ENCODE measurements around the gene CD93.

The CD93 gene

GRCh38 chr20:23084845-23085365 lies 1.2 kb downstream of the CD93 start:
- TF ChIP-seq, protein P1, sequence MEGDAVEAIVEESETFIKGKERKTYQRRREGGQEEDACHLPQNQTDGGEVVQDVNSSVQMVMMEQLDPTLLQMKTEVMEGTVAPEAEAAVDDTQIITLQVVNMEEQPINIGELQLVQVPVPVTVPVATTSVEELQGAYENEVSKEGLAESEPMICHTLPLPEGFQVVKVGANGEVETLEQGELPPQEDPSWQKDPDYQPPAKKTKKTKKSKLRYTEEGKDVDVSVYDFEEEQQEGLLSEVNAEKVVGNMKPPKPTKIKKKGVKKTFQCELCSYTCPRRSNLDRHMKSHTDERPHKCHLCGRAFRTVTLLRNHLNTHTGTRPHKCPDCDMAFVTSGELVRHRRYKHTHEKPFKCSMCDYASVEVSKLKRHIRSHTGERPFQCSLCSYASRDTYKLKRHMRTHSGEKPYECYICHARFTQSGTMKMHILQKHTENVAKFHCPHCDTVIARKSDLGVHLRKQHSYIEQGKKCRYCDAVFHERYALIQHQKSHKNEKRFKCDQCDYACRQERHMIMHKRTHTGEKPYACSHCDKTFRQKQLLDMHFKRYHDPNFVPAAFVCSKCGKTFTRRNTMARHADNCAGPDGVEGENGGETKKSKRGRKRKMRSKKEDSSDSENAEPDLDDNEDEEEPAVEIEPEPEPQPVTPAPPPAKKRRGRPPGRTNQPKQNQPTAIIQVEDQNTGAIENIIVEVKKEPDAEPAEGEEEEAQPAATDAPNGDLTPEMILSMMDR (IDR thresholded peaks at IDR 0.05; ENCODE audit: low read depth, low read length, missing control alignments) = no peak
- no peak for DNase-seq (ENCODE audit: low read depth)
- in situ Hi-C loops (cut with HindIII; ENCODE audit: low sequenced_read_pairs) = no loop called here
- H3K4me3 ChIP-seq (ENCODE audit: low read depth, low read length) = no peak overlapping the region

DNA sequence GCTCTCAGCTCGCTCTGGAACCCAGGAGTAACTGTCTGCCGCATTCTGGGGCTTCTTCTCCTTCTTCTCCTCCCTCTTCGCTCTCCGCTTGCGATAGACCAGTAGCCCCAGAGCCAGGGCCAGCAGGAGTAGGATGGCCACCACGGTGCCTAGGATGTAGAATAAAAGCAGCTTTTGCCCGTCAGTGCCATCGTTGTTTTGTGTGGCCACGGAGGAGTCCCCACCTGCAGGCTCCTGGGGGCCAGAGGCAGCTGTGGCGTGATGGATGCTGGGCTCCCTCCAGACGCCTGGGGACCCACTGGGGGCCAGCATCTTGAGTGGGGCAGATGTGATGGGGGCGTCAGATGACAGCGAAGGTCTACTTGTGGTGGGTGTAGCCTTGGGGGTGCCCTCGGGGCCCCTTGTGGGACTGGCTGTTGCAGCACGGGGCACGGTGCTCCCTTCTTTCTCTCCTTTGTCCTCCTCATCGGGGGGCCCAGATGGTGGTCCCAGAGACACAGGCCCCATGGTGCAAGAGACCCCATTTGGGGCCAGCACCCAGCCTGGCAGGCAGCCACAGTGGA lies 1.8 kb downstream of the CD93 start:
- TF ChIP-seq, protein P1 (IDR thresholded peaks at IDR 0.05; ENCODE audit: low read depth, low read length, missing control alignments) = no peak
- no peak for DNase-seq (ENCODE audit: low read depth)
- H3K4me3 ChIP-seq (ENCODE audit: low read depth, low read length) = no peak overlapping the region
- in situ Hi-C loops (cut with HindIII; ENCODE audit: low sequenced_read_pairs) = no loop called here

GRCh38 chr20:23083553-23084220 lies 2.4 kb downstream of the CD93 start:
- TF ChIP-seq, protein P1 (IDR thresholded peaks at IDR 0.05; ENCODE audit: low read depth, low read length, missing control alignments) = no peak
- H3K4me3 ChIP-seq (ENCODE audit: low read depth, low read length) = no peak overlapping the region
- in situ Hi-C loops (cut with HindIII; ENCODE audit: low sequenced_read_pairs) = no loop called here
- DNase-seq (ENCODE audit: low read depth) = no peak

GRCh38 chr20:23082846-23083552 lies 3.1 kb downstream of the CD93 start:
- in situ Hi-C loops (cut with HindIII; ENCODE audit: low sequenced_read_pairs) = no loop called here
- DNase-seq (ENCODE audit: low read depth) = no peak
- TF ChIP-seq, protein P1 (IDR thresholded peaks at IDR 0.05; ENCODE audit: low read depth, low read length, missing control alignments) = no peak
- H3K4me3 ChIP-seq (ENCODE audit: low read depth, low read length) = no peak overlapping the region

- DNase-seq (ENCODE audit: low read depth) = no peak
- no peak overlapping the region for H3K4me3 ChIP-seq (ENCODE audit: low read depth, low read length)
- in situ Hi-C loops (cut with HindIII; ENCODE audit: low sequenced_read_pairs) = no loop called here
- TF ChIP-seq, protein P1 (IDR thresholded peaks at IDR 0.05; ENCODE audit: low read depth, low read length, missing control alignments) = no peak
Observed at GRCh38 chr20:23081263-23081819, 4.8 kb downstream of the CD93 start.

DNA sequence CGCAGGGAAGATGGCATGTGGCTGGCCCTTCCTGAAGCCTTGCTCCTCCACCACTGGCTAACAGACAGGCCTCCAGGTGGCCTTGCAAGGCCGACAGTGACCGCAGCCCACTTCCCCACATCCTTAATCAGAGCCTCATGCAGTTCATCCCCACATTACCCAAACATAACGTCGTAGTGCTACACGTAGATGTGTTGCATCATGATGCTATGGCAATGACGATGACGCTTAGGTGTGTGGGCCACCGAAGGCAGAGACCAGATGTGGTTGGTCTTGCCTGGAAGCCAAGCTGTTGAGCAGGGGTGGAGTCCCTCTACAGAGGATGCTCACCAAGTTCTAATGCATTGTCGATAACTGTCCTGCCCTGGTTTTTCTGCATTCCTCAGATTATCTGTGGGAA lies 5.6 kb downstream of the CD93 start:
- TF ChIP-seq, protein P1 (IDR thresholded peaks at IDR 0.05; ENCODE audit: low read depth, low read length, missing control alignments) = no peak
- no peak for DNase-seq (ENCODE audit: low read depth)
- in situ Hi-C loops (cut with HindIII; ENCODE audit: low sequenced_read_pairs) = no loop called here
- H3K4me3 ChIP-seq (ENCODE audit: low read depth, low read length) = no peak overlapping the region
